ENCODE data around the gene PRSS22.

- TF ChIP-seq CTCF (IDR thresholded peaks at IDR 0.05) (no peak), POLR2A (IDR thresholded peaks at IDR 0.05) (no peak)
Observed at GRCh38 chr16:2828876-2829430, 29.0 kb downstream of the PRSS22 start.

Data from thyroid gland (tissue), 4 donors.